ENCODE data around the gene ROBO1.
A peak's percentile ranks its signal among the peaks of the same experiment; 100 is the strongest.
"Not testable (repeated sequence)": the region's sequence is repeated elsewhere in the genome, so short reads cannot be mapped to it uniquely, and the experiment has no call there.

ROBO1 gene

GRCh38 chr3:78888635-78889034, 879.2 kb downstream of the ROBO1 start:
- in situ Hi-C loops (cut with MboI; ENCODE audit: low sequenced_read_pairs), result no loop called here
- Histone ChIP-seq H3K36me3 (replicated peaks) (no peaks in the 10 kb centered on the region), H3K4me1 (peaks cover 39% of the 10 kb centered on the region)

GRCh38 chr3:78887547-78888011, 880.2 kb downstream of the ROBO1 start:
- in situ Hi-C loops (cut with MboI; ENCODE audit: low sequenced_read_pairs), result no loop called here
- Histone ChIP-seq H3K4me3 (no peak overlapping the region), H3K27me3 (ENCODE audit: low read depth) (no peaks in the 10 kb centered on the region), H3K36me3 (replicated peaks) (no peaks in the 10 kb centered on the region), H3K9me3 (no peaks in the 10 kb centered on the region), H3K4me1 (peaks cover 39% of the 10 kb centered on the region)
- DNase-seq (ENCODE audit: low spot score in 2 of 2), result peak in 1 of 2 experiments; percentile 82

More at GRCh38 chr3:78888635-78889034, 879.2 kb downstream of the ROBO1 start:
- DNase-seq (ENCODE audit: low spot score in 2 of 2), result no peak
- H3K9me3 ChIP-seq, result no peaks in the 10 kb centered on the region
- no peak overlapping the region for H3K4me3 ChIP-seq
- no peaks in the 10 kb centered on the region for H3K27me3 ChIP-seq (ENCODE audit: low read depth)

GRCh38 chr3:78887029-78887428, 880.8 kb downstream of the ROBO1 start:
- Histone ChIP-seq H3K9me3 (no peaks in the 10 kb centered on the region), H3K4me1 (peaks cover 39% of the 10 kb centered on the region), H3K36me3 (replicated peaks) (no peaks in the 10 kb centered on the region), H3K27me3 (ENCODE audit: low read depth) (no peaks in the 10 kb centered on the region), H3K4me3 (no peak overlapping the region)
- in situ Hi-C loops (cut with MboI; ENCODE audit: low sequenced_read_pairs), result no loop called here
- DNase-seq (ENCODE audit: low spot score in 2 of 2), result peak; percentile 28 to 32

GRCh38 chr3:78884567-78884966, 883.2 kb downstream of the ROBO1 start:
- DNase-seq (ENCODE audit: low spot score in 2 of 2); H3K36me3 ChIP-seq (replicated peaks); H3K4me3 ChIP-seq; H3K27me3 ChIP-seq (ENCODE audit: low read depth); in situ Hi-C loops (cut with MboI; ENCODE audit: low sequenced_read_pairs); H3K9me3 ChIP-seq: not testable (repeated sequence)
- H3K4me1 ChIP-seq, result peaks cover 53% of the 10 kb centered on the region

- in situ Hi-C loops (cut with MboI; ENCODE audit: low sequenced_read_pairs), result no loop called here
- no peak for DNase-seq (ENCODE audit: low spot score in 2 of 2)
- Histone ChIP-seq H3K36me3 (replicated peaks) (no peaks in the 10 kb centered on the region), H3K9me3 (no peaks in the 10 kb centered on the region), H3K27me3 (ENCODE audit: low read depth) (no peaks in the 10 kb centered on the region), H3K4me1 (peaks cover 51% of the 10 kb centered on the region), H3K4me3 (no peak overlapping the region)
Observed at GRCh38 chr3:78882251-78882650, 885.5 kb downstream of the ROBO1 start.

- in situ Hi-C loops (cut with MboI; ENCODE audit: low sequenced_read_pairs), result no loop called here
- Histone ChIP-seq H3K36me3 (replicated peaks) (no peaks in the 10 kb centered on the region), H3K9me3 (no peaks in the 10 kb centered on the region), H3K4me1 (peaks cover 51% of the 10 kb centered on the region), H3K4me3 (no peak overlapping the region), H3K27me3 (ENCODE audit: low read depth) (no peaks in the 10 kb centered on the region)
- no peak for DNase-seq (ENCODE audit: low spot score in 2 of 2)
Observed at GRCh38 chr3:78881501-78881900, 886.3 kb downstream of the ROBO1 start.

- in situ Hi-C loops (cut with MboI; ENCODE audit: low sequenced_read_pairs), result no loop called here
- Histone ChIP-seq H3K36me3 (replicated peaks) (no peaks in the 10 kb centered on the region), H3K27me3 (ENCODE audit: low read depth) (no peaks in the 10 kb centered on the region), H3K9me3 (no peaks in the 10 kb centered on the region), H3K4me1 (peaks cover 55% of the 10 kb centered on the region), H3K4me3 (no peak overlapping the region)
- peak; percentile 39 to 64 for DNase-seq (ENCODE audit: low spot score in 2 of 2)
Observed at GRCh38 chr3:78880603-78881461, 887.0 kb downstream of the ROBO1 start.

- in situ Hi-C loops (cut with MboI; ENCODE audit: low sequenced_read_pairs), result no loop called here
- DNase-seq (ENCODE audit: low spot score in 2 of 2), result peak; percentile 54 to 82
Observed at GRCh38 chr3:78879295-78879860, 888.4 kb downstream of the ROBO1 start.

GRCh38 chr3:78878789-78879188, 889.0 kb downstream of the ROBO1 start:
- DNase-seq (ENCODE audit: low spot score in 2 of 2), result no peak
- Histone ChIP-seq H3K36me3 (replicated peaks) (no peaks in the 10 kb centered on the region), H3K4me3 (no peak overlapping the region), H3K4me1 (peaks cover 62% of the 10 kb centered on the region), H3K27me3 (ENCODE audit: low read depth) (no peaks in the 10 kb centered on the region), H3K9me3 (no peaks in the 10 kb centered on the region)
- in situ Hi-C loops (cut with MboI; ENCODE audit: low sequenced_read_pairs), result no loop called here

More at GRCh38 chr3:78879295-78879860, 888.4 kb downstream of the ROBO1 start:
- Histone ChIP-seq H3K9me3 (no peaks in the 10 kb centered on the region), H3K4me3 (no peak overlapping the region), H3K36me3 (replicated peaks) (no peaks in the 10 kb centered on the region), H3K4me1 (peaks cover 59% of the 10 kb centered on the region), H3K27me3 (ENCODE audit: low read depth) (no peaks in the 10 kb centered on the region)

- Histone ChIP-seq H3K27me3 (ENCODE audit: low read depth) (no peaks in the 10 kb centered on the region), H3K36me3 (replicated peaks) (no peaks in the 10 kb centered on the region), H3K4me3 (no peak overlapping the region), H3K4me1 (peaks cover 70% of the 10 kb centered on the region), H3K9me3 (no peaks in the 10 kb centered on the region)
- in situ Hi-C loops (cut with MboI; ENCODE audit: low sequenced_read_pairs), result no loop called here
- DNase-seq (ENCODE audit: low spot score in 2 of 2), result peak in 1 of 2 experiments; percentile 26
Observed at GRCh38 chr3:78878011-78878410, 889.8 kb downstream of the ROBO1 start.

GRCh38 chr3:78875851-78876250, 891.9 kb downstream of the ROBO1 start:
- no peaks in the 10 kb centered on the region for H3K9me3 ChIP-seq
- no peak for DNase-seq (ENCODE audit: low spot score in 2 of 2)
- in situ Hi-C loops (cut with MboI; ENCODE audit: low sequenced_read_pairs), result no loop called here
- H3K36me3 ChIP-seq (replicated peaks), result no peaks in the 10 kb centered on the region
- no peak overlapping the region for H3K4me3 ChIP-seq
- H3K4me1 ChIP-seq, result peaks cover 74% of the 10 kb centered on the region
- H3K27me3 ChIP-seq (ENCODE audit: low read depth), result no peaks in the 10 kb centered on the region

- H3K4me3 ChIP-seq, result no peak overlapping the region
- in situ Hi-C loops (cut with MboI; ENCODE audit: low sequenced_read_pairs), result no loop called here
- H3K9me3 ChIP-seq, result no peaks in the 10 kb centered on the region
- H3K4me1 ChIP-seq, result peaks cover 70% of the 10 kb centered on the region
- DNase-seq (ENCODE audit: low spot score in 2 of 2), result no peak
- no peaks in the 10 kb centered on the region for H3K36me3 ChIP-seq (replicated peaks)
- H3K27me3 ChIP-seq (ENCODE audit: low read depth), result no peaks in the 10 kb centered on the region
Observed at GRCh38 chr3:78875436-78875835, 892.4 kb downstream of the ROBO1 start.

GRCh38 chr3:78873641-78874040, 894.2 kb downstream of the ROBO1 start:
- in situ Hi-C loops (cut with MboI; ENCODE audit: low sequenced_read_pairs), result no loop called here
- Histone ChIP-seq H3K9me3 (no peaks in the 10 kb centered on the region), H3K4me1 (peaks cover 61% of the 10 kb centered on the region)

GRCh38 chr3:78872195-78872594, 895.6 kb downstream of the ROBO1 start:
- Histone ChIP-seq H3K36me3 (replicated peaks) (no peaks in the 10 kb centered on the region), H3K9me3 (no peaks in the 10 kb centered on the region), H3K27me3 (ENCODE audit: low read depth) (no peaks in the 10 kb centered on the region), H3K4me1 (peaks cover 63% of the 10 kb centered on the region), H3K4me3 (no peak overlapping the region)
- in situ Hi-C loops (cut with MboI; ENCODE audit: low sequenced_read_pairs), result no loop called here
- DNase-seq (ENCODE audit: low spot score in 2 of 2), result peak; percentile 63 to 76

More at GRCh38 chr3:78873641-78874040, 894.2 kb downstream of the ROBO1 start:
- no peak for DNase-seq (ENCODE audit: low spot score in 2 of 2)
- Histone ChIP-seq H3K27me3 (ENCODE audit: low read depth) (no peaks in the 10 kb centered on the region), H3K36me3 (replicated peaks) (no peaks in the 10 kb centered on the region), H3K4me3 (no peak overlapping the region)

Measured in HAP-1 (cell line).